Subcutaneous abdominal adipose tissue (tissue), 5 donors: ENCODE measurements around the gene NFATC4.
"Not testable (repeated sequence)": the region's sequence is repeated elsewhere in the genome, so short reads cannot be mapped to it uniquely, and the experiment has no call there.

Source experiments
- H3K27ac ChIP-seq: one replicate; pipeline ENCODE4 v1.7.0; 2013; ENCODE audit warnings: low read depth, mild to moderate bottlenecking, inconsistent platforms, low read length, moderate library complexity
- H3K27me3 ChIP-seq, 5 donors: one replicate each; pipeline ENCODE4 v1.7.0; 2013; ENCODE audit warnings: low read length in 5 of 5, inconsistent platforms in 1 of 5; ENCODE audit not compliant: control insufficient read depth in 5 of 5, insufficient read depth in 4 of 5
- H3K36me3 ChIP-seq, 5 donors: one replicate each; pipeline ENCODE4 v1.7.0; 2013; ENCODE audit warnings: low read length in 5 of 5; ENCODE audit not compliant: control insufficient read depth in 5 of 5, insufficient read depth in 5 of 5
- H3K4me1 ChIP-seq, 5 donors: one replicate each; pipeline ENCODE4 v1.7.0; 2013; ENCODE audit warnings: low read length in 5 of 5, mild to moderate bottlenecking in 3 of 5, moderate library complexity in 1 of 5; ENCODE audit not compliant: control insufficient read depth in 5 of 5, insufficient read depth in 5 of 5
- H3K4me3 ChIP-seq, 5 donors: one replicate each; pipeline ENCODE4 v1.7.0; 2013; ENCODE audit warnings: low read length in 5 of 5, low read depth in 1 of 5
- H3K9ac ChIP-seq, 5 donors: one replicate each; pipeline ENCODE4 v1.7.0; 2013; ENCODE audit warnings: low read length in 5 of 5, mild to moderate bottlenecking in 4 of 5, moderate library complexity in 3 of 5
- H3K9me3 ChIP-seq, 5 donors: one replicate each; pipeline ENCODE4 v1.7.0; 2013; ENCODE audit warnings: low read length in 5 of 5; ENCODE audit not compliant: control insufficient read depth in 5 of 5
- donor health status: healthy.
- donor health status: healthy.
- donor health status: healthy.
- donor health status: healthy.
- donor health status: healthy.

NFATC4 gene

DNA sequence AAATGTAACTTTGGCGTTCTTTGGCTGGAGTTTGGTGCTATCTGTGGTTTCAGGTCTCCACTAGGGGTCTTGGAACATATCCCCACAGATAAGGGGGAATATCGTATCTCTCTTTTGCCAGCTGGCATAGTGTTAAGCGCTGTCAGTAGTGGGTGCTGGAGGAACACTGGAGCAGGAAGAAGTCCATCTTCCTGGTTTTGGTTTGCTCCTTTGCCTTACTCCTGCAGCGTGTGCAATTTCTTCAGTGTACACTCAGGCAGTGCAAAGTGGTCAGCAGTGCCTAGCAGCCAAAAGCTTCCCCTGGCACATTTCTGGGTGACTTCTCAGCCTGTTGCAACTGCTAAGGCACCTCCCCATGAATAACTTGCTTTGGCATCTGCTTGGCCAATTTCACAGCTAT lies 16.5 kb upstream of the NFATC4 start:
- Histone ChIP-seq H3K4me1 (peaks cover 0 to 16% (median 8%) of the 10 kb centered on the region in 5 donors), H3K9ac (no peak overlapping the region), H3K4me3 (no peak overlapping the region), H3K36me3 (no peaks in the 10 kb centered on the region), H3K27me3 (peaks cover 0 to 4% (median 0%) of the 10 kb centered on the region in 5 donors), H3K27ac (no peak overlapping the region), H3K9me3 (no peaks in the 10 kb centered on the region)

DNA sequence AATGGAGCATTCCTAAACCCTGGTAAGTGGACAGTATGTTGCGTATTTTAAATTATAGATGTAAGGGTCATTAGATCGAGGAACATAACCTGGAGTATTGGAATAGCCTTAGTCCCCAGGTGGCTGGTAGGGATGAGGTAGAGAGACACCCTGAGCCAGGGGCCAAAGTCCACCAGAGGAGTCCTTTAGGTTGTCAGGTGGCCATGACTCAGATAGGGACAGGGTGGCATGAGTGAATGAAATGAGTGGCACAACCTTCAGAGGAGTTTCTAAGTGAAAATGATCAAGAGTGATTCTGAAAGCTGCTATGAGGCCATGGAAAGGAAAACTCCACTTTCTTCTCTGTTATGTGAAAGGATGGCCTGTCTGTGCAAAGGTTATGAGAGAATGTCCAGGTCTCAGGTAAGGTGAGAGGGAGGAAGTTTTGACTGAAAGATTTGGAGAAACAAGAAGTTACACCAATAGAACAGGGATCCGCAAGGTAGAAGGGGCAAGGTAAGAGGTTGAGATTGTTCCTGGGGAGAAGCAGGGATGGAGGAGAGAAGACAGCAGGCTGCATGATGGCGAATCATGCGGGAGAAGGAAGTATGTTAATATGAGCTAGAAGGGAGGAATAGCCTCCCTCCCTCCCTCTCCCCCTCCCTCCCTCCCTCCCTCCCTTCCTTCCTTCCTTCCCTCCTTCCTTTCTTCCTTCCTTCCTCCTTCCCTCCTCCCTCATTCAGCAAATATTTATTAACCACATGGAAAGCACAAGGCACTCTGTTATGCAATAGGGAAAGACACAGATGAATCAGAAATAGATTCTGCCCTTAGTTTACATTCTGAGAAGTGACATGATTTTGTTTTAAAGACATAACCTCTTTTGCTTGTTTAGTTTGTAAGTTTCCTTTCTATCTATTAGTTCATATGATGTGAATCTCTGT lies 14.2 kb upstream of the NFATC4 start:
- no peak overlapping the region for H3K9ac ChIP-seq
- no peaks in the 10 kb centered on the region for H3K9me3 ChIP-seq
- H3K36me3 ChIP-seq, result no peaks in the 10 kb centered on the region
- H3K4me1 ChIP-seq, result peaks cover 0 to 8% (median 5%) of the 10 kb centered on the region in 5 donors
- no peak overlapping the region for H3K4me3 ChIP-seq
- H3K27ac ChIP-seq, result no peak overlapping the region
- H3K27me3 ChIP-seq, result peaks cover 0 to 4% (median 0%) of the 10 kb centered on the region in 5 donors

DNA sequence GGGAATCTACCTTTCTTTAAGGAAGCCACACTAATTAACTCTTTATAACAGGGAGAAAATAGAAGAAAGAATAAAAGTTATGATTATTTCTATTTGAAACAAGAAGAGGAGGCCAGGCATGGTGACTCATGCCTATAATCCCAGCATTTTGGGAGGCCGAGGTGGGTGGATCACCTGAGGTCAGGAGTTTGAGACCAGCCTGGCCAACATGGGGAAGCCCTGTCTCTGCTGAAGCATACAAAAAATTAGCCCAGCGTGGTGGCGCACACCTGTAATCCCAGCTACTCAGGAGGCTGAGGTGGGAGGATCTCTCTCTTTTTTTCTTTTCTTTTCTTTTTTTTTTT lies 13.5 kb upstream of the NFATC4 start:
- not testable (repeated sequence) for H3K4me1 ChIP-seq, H3K27ac ChIP-seq, H3K27me3 ChIP-seq, H3K36me3 ChIP-seq, H3K4me3 ChIP-seq, H3K9me3 ChIP-seq, H3K9ac ChIP-seq

DNA sequence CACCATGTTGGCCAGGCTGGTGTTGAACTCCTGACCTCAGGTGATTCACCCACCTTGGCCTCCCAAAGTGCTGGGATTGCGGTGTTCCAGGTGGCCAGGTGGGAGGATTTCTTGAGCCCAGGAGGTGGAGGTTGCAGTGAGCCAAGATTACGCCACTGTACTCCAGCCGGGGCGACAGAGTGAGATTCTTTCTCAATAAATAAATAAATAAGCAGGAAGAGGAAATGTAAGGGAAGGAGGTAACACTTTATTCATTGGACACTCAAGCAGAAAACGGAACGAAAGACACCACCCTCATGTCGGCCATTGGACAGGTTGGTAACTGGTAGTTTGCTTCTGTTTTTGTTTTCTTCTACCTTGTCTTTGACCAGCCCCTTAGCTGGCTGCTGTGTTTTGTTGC lies 13.0 kb upstream of the NFATC4 start:
- Histone ChIP-seq H3K9me3 (no peaks in the 10 kb centered on the region), H3K27ac (no peak overlapping the region), H3K36me3 (no peaks in the 10 kb centered on the region), H3K27me3 (peaks cover 0 to 4% (median 0%) of the 10 kb centered on the region in 5 donors), H3K4me1 (peaks cover 0 to 8% (median 5%) of the 10 kb centered on the region in 5 donors), H3K4me3 (no peak overlapping the region), H3K9ac (no peak overlapping the region)

DNA sequence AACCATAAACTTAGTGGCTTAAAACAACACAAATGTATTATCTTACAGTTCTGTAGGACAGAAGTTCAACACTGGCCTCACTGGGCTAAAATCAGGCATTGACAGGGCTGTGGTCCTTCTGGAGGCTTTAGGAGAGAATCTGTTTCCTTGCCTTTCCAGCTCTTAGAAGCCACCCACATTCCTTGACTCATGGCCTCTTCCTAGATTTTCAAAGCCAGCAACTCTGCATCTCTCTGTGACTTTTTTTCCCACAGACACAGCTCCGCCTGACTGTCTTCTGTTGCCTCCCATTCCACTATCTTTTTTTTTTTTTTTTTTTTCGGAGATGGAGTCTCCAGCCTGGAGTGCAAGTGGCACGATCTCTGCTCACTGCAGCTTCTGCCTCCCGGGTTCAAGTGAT lies 11.8 kb upstream of the NFATC4 start:
- no peak overlapping the region for H3K4me3 ChIP-seq
- no peaks in the 10 kb centered on the region for H3K36me3 ChIP-seq
- H3K27ac ChIP-seq, result no peak overlapping the region
- no peak overlapping the region for H3K9ac ChIP-seq
- H3K27me3 ChIP-seq, result peaks cover 0 to 4% (median 0%) of the 10 kb centered on the region in 5 donors
- no peaks in the 10 kb centered on the region for H3K9me3 ChIP-seq
- H3K4me1 ChIP-seq, result peaks cover 0 to 8% (median 5%) of the 10 kb centered on the region in 5 donors

- Histone ChIP-seq H3K27me3 (no peaks in the 10 kb centered on the region), H3K36me3 (no peaks in the 10 kb centered on the region), H3K9ac (no peak overlapping the region), H3K9me3 (no peaks in the 10 kb centered on the region), H3K4me3 (no peak overlapping the region), H3K4me1 (peaks cover 0 to 5% (median 2%) of the 10 kb centered on the region in 5 donors), H3K27ac (no peak overlapping the region)
Measured at GRCh38 chr14:24360281-24360680, 7.7 kb upstream of the NFATC4 start.

DNA sequence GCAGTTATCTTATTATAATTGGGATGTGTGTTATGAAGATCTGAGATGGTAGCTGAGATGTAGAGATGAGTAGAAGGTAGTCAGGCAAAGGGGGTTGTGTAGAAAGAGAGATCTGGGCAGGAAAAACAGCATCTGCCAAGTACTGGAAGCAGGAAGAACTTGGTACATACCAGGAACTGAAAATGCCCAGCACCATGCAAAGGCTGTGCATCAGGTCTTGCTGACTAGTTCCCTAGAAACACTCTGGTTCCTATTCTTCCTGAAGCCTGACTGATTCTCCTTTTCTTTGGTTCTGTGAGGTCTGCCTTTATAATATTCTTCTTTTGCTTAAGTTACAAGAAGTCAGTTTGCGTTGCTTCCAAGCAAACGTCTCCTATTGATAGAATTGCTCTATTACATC lies 6.7 kb upstream of the NFATC4 start:
- H3K9ac ChIP-seq, result no peak overlapping the region
- H3K4me3 ChIP-seq, result no peak overlapping the region
- H3K36me3 ChIP-seq, result no peaks in the 10 kb centered on the region
- H3K4me1 ChIP-seq, result peaks cover 0 to 15% (median 12%) of the 10 kb centered on the region in 5 donors
- no peak overlapping the region for H3K27ac ChIP-seq
- no peaks in the 10 kb centered on the region for H3K9me3 ChIP-seq
- H3K27me3 ChIP-seq, result no peaks in the 10 kb centered on the region

DNA sequence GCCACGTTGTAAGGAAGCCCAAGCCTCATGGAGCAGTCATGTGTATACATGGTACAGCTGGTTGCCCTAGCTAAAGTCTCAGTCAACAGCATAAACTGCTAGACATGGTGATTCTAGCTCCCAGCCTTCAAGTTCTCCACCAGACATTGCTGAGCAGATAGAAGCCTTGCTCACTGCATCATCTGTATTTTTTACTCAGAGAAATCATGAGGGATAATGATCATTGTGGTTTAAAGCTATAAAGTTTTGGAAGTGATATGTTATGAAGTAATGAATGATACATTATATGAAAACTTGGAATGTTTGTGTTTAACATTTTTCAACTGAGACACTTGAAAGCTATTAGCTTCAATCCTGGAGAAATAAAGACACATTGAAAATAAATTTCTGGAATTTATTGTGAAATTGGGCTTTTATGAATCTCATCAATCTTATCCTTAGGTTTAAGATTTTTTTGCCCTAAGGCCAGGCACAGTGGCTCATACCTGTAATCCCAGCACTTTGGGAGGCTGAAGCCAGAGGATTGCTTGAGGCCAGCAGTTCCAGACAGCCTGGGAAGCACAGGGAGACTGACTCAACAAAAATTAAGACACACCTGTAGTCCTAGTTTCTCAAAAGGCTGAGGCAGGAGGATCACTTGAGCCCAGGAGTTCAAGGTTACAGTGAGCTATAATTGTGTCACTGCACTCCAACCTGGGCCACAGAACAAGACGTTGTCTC lies 5.6 kb upstream of the NFATC4 start:
- no peak overlapping the region for H3K27ac ChIP-seq
- H3K4me1 ChIP-seq, result peaks cover 0 to 23% (median 20%) of the 10 kb centered on the region in 5 donors
- no peaks in the 10 kb centered on the region for H3K9me3 ChIP-seq

DNA sequence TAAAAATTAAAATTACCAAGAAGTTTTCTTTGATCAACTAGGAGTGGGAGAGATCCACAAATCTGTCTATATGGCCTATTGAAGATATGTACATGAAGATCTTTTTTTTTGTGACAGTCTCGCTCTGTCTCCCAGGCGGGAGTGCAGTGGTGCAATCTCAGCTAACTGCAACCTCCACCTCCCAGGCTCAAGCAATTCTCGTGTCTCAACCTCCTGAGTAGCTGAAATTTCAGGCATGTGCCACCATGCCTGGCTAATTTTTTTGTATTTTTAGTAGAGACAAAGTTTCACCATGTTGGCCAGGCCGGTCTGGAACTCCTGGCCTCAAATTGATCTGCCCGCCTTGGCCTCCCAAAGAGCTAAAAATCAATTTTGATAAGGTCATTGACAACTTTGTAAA lies 4.6 kb upstream of the NFATC4 start:
- Histone ChIP-seq H3K4me1 (peaks cover 0 to 32% (median 27%) of the 10 kb centered on the region in 5 donors), H3K4me3 (no peak overlapping the region), H3K9ac (no peak overlapping the region), H3K27ac (no peak overlapping the region), H3K36me3 (no peaks in the 10 kb centered on the region), H3K9me3 (no peaks in the 10 kb centered on the region), H3K27me3 (no peaks in the 10 kb centered on the region)

More for the DNA sequence above, 5.6 kb upstream of the NFATC4 start:
- H3K4me3 ChIP-seq, result no peak overlapping the region
- no peaks in the 10 kb centered on the region for H3K36me3 ChIP-seq
- H3K27me3 ChIP-seq, result no peaks in the 10 kb centered on the region
- H3K9ac ChIP-seq, result no peak overlapping the region

- peak overlapping the region; percentile 89 for H3K27ac ChIP-seq
- no peak overlapping the region for H3K9ac ChIP-seq
Measured at GRCh38 chr14:24364841-24365240, 3.1 kb upstream of the NFATC4 start.

More at GRCh38 chr14:24364841-24365240, 3.1 kb upstream of the NFATC4 start:
- no peaks in the 10 kb centered on the region for H3K36me3 ChIP-seq
- peaks cover 0 to 37% (median 32%) of the 10 kb centered on the region in 5 donors for H3K4me1 ChIP-seq
- no peaks in the 10 kb centered on the region for H3K27me3 ChIP-seq
- H3K4me3 ChIP-seq, result no peak overlapping the region
- no peaks in the 10 kb centered on the region for H3K9me3 ChIP-seq
